GM12891 (cell line): ENCODE data around the gene KRTAP5-8.

ENCODE experiments used
- DNase-seq: peaks from one replicate; pipeline ENCODE4 v3.0.0; 2011; ENCODE audit warnings: low spot score; ENCODE audit not compliant: insufficient read length
- FAIRE-seq: peaks from 2 replicates; lab custom pipeline; 2011; peaks lifted over from hg19 to GRCh38; lab: Jason Lieb, UNC
- PAX5 ChIP-seq: IDR thresholded peaks from 2 replicates; pipeline ENCODE4 v1.6.1; 2011; ENCODE audit warnings: low read length, moderate library complexity, mild to moderate bottlenecking; ENCODE audit not compliant: insufficient read depth, severe bottlenecking
- POLR2A ChIP-seq: IDR thresholded peaks from 2 replicates; pipeline ENCODE4 v1.6.1; 2011; ENCODE audit warnings: low read depth, low read length, control low read depth
- POLR2AphosphoS5 ChIP-seq: IDR thresholded peaks from 2 replicates; pipeline ENCODE4 v1.6.1; 2011; ENCODE audit warnings: low read depth, low read length, control low read depth
- POU2F2 ChIP-seq: IDR thresholded peaks from 2 replicates; pipeline ENCODE4 v1.6.1; 2011; ENCODE audit warnings: low read depth, mild to moderate bottlenecking, control low read depth, low read length, moderate library complexity
- SPI1 ChIP-seq: IDR thresholded peaks from 2 replicates; pipeline ENCODE4 v1.6.1; 2011; ENCODE audit warnings: low read depth, low read length, control low read depth
- TAF1 ChIP-seq: IDR thresholded peaks from 2 replicates; pipeline ENCODE4 v1.6.1; 2011; ENCODE audit warnings: low read depth, low read length, control low read depth

KRTAP5-8 gene

DNA sequence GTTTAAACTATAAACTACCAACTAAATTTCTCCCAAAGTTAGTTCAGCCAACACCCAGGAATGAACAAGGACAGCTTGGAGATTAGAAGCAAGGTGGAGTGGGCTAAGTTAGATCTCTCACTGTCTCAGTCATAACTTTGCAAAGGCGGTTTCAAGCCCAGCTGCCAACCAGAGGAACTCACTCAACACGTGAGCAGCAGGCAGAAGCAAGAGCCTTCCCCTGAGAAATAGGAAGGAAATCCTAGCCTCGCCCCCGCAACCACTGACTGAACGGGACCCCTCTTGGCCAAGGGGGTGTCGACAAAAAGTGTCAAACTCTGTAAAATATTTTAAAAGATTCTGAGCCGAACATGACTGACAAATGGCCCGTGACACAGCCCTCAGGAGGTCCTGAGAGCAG, 6.0 kb downstream of the KRTAP5-8 start:
- no peak for DNase-seq
- TF ChIP-seq POLR2AphosphoS5 (no peak), POLR2A (no peak), POU2F2 (no peak), TAF1 (no peak), PAX5 (no peak), SPI1 (no peak)
- FAIRE-seq = no peak

- TF ChIP-seq PAX5 (no peak), POLR2A (no peak), POLR2AphosphoS5 (no peak), TAF1 (no peak), SPI1 (no peak), POU2F2 (no peak)
- FAIRE-seq (no peak), DNase-seq (no peak)
Measured at GRCh38 chr11:71544525-71545214, 6.8 kb downstream of the KRTAP5-8 start.

GRCh38 chr11:71545405-71545966, 7.7 kb downstream of the KRTAP5-8 start:
- FAIRE-seq = no peak
- TF ChIP-seq TAF1 (no peak), SPI1 (no peak), POLR2AphosphoS5 (no peak), PAX5 (no peak), POU2F2 (no peak), POLR2A (no peak)
- no peak for DNase-seq

DNA sequence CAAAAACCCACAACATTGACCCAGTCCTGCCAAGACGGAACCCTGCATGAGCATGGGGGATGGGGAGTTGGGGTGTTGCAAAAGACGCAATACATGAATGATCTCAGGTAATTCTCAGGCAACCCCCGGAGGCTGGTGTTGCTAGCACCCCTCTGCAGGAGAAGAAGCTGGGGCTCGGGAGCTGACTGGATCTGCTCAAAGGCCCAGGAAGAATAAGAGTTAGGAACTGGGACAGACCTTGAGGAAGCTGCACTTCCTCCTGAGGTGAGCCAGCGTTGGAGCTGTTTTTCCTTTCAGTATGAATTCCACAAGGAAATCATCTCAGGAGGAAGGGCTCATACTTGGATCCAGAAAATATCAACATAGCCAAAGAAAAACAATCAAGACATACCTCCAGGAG, 10.3 kb downstream of the KRTAP5-8 start, which contains the start of gene KRTAP5-9:
Gene KRTAP5-9, plus strand, starts transcription at position 301 of the 400 bp plus-strand sequence. CDS start 238 bp downstream, outside the sequence.
- no peak for FAIRE-seq
- no peak for DNase-seq
- no peak for TF ChIP-seq POLR2A
- no peak for TF ChIP-seq POU2F2
- TF ChIP-seq PAX5 = no peak

GRCh38 chr11:71548716-71549151, 10.9 kb downstream of the KRTAP5-8 start:
- no peak for TF ChIP-seq PAX5
- TF ChIP-seq POLR2AphosphoS5 = no peak
- no peak for TF ChIP-seq POU2F2
- no peak for TF ChIP-seq TAF1
- no peak for TF ChIP-seq POLR2A
- no peak for TF ChIP-seq SPI1
- no peak for FAIRE-seq

DNA sequence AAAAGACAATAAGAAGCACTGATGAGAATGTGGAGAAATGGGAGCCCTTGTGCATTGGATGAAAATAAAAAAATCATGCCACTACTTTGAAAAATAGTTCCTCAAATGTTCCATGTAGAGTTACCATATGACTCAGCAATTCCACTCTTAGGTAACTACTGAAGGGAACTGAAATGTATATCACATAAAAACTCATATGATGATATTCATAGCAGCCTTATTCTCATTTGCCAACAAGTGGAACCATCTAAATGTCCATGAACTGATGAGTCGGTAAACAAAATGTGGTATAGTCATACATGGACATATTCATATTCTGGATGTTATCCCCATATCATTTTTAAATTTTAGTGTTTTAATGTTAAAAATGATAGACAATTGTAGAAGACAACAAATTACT, 13.9 kb downstream of the KRTAP5-8 start:
- DNase-seq (no peak), FAIRE-seq (no peak)
- TF ChIP-seq POLR2A = no peak
- peak; percentile 19; the same call in 1 of the 2 replicates for TF ChIP-seq SPI1

More at GRCh38 chr11:71548716-71549151, 10.9 kb downstream of the KRTAP5-8 start:
- no peak for DNase-seq

- no peak for DNase-seq
- no peak for FAIRE-seq
- TF ChIP-seq PAX5 (no peak), SPI1 (no peak), POLR2A (no peak), POLR2AphosphoS5 (no peak), POU2F2 (no peak), TAF1 (no peak)
Measured at GRCh38 chr11:71554996-71555395, 17.2 kb downstream of the KRTAP5-8 start.

GRCh38 chr11:71555508-71555907, 17.7 kb downstream of the KRTAP5-8 start:
- FAIRE-seq (no peak), DNase-seq (no peak)
- no peak for TF ChIP-seq POU2F2
- no peak for TF ChIP-seq SPI1

DNA sequence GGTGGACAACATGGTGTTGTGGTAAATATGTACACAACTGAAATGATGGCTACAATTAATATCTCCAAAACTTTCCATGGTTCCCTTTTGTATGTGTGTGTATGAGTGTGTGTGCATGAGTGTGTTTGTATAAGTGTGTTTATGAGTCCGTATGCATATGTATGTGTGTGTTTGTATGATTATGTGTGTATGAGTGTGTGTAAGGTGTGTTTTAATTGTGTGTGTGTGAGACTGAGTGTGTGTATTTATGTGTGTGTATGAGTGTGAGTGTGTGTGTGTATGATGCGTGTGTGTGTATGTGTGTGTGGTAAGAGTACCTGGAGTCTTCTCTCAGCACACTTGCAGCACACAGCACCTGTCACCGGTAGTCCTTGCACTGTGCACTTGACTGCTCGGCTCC, 18.2 kb downstream of the KRTAP5-8 start:
- FAIRE-seq (peak; percentile 57), DNase-seq (no peak)
- TF ChIP-seq POLR2AphosphoS5 (no peak), TAF1 (no peak), POLR2A (no peak), PAX5 (no peak), SPI1 (no peak), POU2F2 (no peak)

DNA sequence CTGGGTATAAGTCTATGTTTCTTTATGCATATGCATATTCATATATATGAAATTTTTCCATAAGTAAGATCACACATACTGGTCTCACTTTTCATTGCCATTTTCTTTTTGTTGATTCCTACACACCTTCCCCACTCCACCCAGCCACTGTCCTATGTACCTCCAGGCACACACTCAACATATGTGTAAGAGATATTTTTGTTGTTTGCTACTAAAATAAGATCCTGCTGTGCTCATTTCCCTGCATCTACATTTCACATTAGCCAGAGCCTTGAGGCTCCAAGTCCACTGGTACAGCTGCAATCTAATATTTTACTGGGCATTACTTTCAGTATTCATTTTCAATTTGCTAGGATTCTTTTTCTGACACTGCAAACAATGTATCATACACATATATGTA, 19.4 kb downstream of the KRTAP5-8 start:
- FAIRE-seq = no peak
- TF ChIP-seq POU2F2 = no peak
- TF ChIP-seq POLR2A = no peak
- TF ChIP-seq PAX5 = no peak
- TF ChIP-seq TAF1 = no peak
- TF ChIP-seq SPI1 = no peak
- no peak for TF ChIP-seq POLR2AphosphoS5
- no peak for DNase-seq
